Stimulated activated CD4-positive, alpha-beta T cell treated with anti-CD3 and anti-CD28 coated beads, Interleukin-2, amount 100 ng/mL, for 48 hours (primary cell): ENCODE data around the gene MVB12A.

Source experiments
- DNase-seq, 2 donors: peaks; one replicate each; pipeline ENCODE4 v3.0.0-alpha.2; 2020

MVB12A gene

DNA sequence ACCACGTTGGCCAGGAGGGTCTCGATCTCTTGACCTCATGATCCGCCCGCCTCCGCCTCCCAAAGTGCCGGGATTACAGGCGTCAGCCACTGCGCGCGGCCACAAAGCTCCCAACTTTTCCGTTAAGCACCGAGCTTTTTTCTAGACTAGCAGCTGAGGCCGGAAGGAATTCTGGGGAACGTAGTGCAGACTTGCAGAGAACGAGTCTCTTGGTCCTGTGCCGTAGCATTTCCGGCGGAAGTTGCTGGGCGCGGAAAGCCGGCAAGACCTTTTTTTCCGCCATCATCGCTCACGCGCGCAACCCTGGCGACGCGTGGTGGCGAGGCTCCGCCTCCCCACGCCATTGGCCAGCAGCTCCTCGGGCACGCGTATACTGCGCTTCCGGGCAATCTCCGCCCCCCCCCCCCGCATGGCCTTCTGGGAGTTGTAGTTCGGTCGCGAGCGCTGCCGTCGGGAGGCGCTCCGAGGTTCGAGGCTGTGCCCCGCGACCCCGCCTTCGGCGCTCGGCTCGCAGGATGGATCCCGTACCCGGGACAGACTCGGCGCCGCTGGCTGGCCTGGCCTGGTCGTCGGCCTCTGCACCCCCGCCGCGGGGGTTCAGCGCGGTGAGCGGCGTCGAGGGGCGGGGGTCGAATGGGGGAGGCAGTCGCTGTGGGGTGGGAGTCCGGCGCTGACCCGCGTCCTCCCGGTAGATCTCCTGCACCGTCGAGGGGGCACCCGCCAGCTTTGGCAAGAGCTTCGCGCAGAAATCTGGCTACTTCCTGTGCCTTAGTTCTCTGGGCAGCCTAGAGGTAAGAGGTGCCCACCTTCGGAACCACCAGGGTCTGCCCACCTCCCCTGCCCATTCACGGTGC, at the start of gene MVB12A:
Gene MVB12A (plus strand): TSS at position 427 of the 854 bp plus-strand sequence. CDS start 89 bp downstream, at position 516.
- DNase-seq = peak; percentile 90 to 92

GRCh38 chr19:17376935-17377600, 42.8 kb upstream of the MVB12A start, which contains the start of gene PLVAP:
Gene PLVAP, minus strand, starts transcription at chr19:17377342. Its CDS starts 54 bp downstream, at chr19:17377288.
- no peak for DNase-seq

DNA sequence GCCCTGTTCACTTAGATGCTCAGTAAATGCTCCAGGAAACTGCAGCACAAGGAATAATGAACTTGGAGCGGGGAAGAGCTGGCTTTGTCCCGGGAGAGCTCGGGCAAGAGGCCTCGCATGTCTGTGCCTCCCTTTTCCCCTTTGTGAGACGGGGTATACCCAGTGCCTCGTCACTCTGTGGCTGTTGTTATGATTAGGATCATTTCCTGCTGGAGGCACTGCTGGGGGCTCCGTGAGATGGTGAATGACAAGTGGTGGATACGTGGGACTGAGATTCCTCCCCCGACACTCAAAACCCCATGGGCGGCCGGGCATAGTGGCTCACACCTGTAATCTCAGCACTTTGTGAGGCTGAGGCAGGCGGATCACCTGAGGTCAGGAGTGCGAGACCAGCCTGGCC, 41.6 kb upstream of the MVB12A start:
- DNase-seq = no peak

DNA sequence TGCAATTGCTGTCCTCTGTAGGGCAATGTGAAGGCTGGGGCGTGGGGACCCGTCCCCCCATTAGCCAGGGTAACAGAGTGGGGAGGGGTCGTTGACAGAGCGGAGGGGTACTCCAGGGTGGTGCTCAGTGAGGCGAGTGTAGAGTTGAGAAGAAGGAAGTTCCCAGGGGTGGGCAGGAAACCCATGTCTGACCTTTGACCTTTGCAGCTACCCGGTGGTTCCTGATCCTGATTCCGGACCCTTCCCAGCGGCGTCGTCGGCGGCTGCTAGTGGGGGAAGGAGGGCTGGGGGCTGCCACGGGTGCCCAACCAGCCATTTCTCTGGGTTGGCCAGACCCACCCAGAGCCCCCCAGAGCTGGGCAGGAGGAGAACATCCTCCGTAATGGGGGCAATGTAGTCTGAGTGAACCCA, 40.6 kb upstream of the MVB12A start:
- no peak for DNase-seq

GRCh38 chr19:17380426-17381138, 39.3 kb upstream of the MVB12A start:
- DNase-seq = no peak

DNA sequence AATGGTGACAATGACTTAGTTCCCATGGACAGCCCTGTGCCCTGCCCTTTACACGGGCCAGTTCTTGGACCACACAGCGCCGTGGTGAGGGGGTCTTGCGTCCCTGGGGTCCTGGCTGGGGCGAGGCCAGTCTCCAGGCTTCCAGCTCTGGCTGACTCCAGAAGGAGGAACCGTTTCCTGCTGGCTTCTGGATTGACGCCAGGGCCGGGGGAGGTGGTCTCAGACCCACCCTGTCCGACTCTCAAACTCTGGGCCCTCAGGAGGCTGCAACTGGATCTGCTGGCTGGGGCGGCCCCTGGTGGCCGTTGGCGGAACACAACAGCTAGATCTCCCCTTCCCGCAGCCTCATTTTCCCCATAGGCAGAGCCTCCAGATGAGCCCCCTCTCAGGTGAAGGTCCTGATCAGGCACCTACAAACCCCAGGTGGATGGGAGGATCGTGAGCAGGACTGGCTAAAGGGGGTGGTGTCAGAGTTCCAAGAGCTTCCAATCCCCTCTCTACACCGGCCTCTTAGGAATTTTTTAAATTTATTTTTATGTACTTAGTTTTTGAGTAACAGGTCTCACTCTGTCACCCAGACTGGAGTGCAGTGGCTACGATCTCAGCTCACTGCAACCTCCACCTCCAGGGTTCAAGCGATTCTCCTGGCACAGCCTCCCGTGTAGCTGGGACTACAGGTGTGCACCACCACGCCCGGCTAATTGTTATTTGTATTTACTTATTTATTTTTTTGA, 33.8 kb upstream of the MVB12A start:
- peak; percentile 59 to 70 for DNase-seq

DNA sequence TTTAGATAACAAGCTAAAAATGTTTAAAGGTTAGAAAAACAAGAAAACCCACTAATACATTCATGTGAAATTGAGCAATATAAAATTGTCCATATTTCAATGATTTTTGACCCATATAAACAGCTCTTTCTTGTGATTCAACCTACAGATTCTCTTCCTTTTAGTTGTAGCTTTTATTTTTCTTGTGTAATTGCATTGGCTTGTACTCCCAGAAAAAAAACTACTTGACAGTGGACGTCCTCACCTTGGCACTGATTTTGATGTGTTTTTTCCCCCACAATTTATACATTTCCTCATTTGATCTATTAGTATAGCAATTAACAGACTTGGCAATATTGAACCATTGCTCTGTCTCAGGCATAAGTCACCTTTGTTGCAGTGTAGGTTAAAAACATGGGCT, 30.6 kb upstream of the MVB12A start:
- no peak for DNase-seq

- no peak for DNase-seq
These were observed 29.7 kb upstream of the MVB12A start for GRCh38 chr19:17389957-17390664.

DNA sequence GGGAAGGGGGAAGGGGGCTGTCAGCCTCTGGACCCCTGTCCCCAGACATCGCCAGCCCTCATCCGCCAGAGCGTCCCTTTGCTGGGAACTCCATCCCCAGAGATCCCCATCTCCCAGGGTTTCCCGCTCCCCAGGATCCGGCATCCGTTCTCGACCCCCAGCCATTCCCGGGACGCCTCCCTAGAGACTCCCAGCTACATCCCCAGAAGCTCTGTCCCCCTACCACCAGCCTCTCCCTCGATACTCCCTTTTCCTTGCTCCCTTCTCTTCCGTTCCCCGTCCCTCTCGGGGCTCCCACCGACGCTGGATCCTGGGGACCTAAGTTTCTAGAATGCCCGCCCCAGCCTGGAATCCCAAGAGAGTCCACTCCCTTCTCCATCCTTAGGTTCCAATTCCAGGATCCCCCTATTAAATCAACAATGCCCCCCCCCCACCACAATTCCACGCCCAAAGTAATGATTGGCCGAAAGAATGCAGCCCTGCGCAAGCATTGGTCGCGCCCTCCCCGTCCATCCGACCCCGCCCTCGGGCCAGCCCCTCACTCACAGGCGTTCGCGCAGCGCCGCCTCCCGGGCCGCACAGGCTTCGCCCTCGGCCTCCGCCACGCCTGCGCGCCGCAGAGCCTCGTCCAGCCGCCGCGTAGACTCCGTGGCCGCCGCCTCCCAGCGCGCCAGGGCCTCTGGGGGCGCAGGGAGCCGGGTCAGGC, 29.0 kb upstream of the MVB12A start:
- peak; percentile 87 to 89 for DNase-seq

GRCh38 chr19:17391371-17392151, 28.3 kb upstream of the MVB12A start:
- no peak for DNase-seq

GRCh38 chr19:17393002-17393401, 26.8 kb upstream of the MVB12A start:
- no peak for DNase-seq

GRCh38 chr19:17393914-17394313, 25.9 kb upstream of the MVB12A start, which contains the start of gene CCDC194:
Gene CCDC194, minus strand, starts transcription at chr19:17394196. Its CDS starts 38 bp downstream, at chr19:17394158.
- DNase-seq = no peak

DNA sequence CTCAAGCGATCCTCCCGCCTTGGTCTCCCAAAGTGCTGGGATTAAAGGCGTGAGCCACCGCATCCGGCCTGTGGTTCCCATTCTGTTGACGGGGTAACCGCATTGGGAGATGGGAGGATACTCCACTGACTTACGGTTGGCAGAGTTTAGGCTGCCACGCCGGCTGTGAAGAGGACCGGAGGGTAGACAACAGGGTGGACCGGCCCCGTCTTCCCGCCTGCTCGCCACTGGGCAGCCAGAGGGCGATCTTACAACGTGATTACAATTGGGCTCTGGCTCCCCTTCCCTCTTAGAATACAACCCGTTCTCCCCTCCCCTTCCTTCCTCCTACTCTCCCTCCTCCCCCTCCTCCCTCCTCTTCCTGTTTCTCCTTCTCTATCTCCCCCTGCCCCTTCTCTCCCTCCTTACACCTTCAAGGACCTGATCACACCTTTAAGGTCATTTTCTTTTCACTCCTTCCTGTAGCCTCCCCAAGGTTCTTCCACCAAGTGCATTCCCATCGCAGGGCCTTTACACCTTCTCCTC, 24.9 kb upstream of the MVB12A start:
- peak; percentile 66 to 81 for DNase-seq

GRCh38 chr19:17398902-17399527, 20.8 kb upstream of the MVB12A start:
- no peak for DNase-seq

GRCh38 chr19:17401628-17402027, 18.2 kb upstream of the MVB12A start:
- no peak for DNase-seq

DNA sequence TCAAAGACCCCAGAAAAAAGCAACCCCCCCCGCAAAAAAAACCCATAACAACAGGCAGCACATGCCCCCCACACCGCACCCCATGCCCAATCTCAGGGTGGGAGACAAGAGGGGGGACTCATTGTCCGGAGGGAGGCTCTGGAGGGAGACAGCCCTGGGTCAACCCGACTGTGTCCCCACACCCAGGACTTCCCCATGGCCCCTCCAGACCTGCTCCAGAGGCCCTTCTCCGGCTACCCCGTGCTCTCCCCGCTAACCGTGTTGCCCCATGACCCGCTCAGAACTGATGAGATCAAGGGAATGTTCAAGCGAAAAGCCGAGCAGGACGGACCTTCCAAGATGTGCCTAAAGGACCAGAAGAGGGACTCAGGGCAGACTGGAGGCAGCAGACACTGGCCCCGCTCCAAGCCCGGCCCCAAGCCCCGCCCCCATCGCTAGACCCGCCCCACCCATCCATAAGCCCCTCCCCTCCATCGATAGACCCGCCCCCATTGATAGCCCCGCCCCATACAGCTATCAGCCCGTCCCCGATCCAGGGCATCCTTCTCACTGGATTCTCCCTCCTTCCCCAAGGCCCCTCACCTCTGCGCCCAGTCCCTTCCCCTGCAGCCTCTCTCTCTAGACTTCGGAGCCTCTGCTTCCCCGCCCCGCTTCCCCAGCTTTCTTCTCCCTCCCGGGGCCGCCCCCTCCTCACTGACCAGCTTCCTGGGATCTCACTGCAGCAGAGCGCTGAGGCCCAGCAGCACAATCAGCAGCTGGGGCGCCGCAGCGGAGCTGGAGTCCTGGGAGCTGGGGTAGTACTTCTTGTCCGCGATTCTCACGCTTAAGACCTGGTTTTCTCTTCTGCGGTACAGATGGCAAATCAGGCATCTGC, 16.6 kb upstream of the MVB12A start:
- DNase-seq = peak; percentile 47 to 59

DNA sequence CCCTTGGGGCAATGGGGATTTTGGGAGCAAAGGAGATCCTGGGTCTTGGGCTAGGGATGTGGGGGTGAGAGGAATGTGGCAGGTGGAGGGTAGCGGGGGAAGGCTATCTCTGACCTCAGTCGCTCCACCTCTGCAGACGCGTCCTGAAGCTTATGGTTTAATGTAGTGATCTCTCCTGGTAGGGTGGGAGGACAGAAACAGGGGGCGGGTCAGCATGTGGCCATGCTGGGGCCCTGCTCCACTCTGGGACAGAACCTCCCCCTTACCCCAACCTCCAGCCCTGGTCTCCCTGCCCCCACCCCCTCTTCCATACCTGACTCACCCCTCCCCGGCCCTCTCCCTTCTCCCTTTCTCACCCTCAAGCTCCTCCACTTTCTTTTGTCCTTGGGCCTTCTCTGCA, 15.8 kb upstream of the MVB12A start:
- DNase-seq = no peak

DNA sequence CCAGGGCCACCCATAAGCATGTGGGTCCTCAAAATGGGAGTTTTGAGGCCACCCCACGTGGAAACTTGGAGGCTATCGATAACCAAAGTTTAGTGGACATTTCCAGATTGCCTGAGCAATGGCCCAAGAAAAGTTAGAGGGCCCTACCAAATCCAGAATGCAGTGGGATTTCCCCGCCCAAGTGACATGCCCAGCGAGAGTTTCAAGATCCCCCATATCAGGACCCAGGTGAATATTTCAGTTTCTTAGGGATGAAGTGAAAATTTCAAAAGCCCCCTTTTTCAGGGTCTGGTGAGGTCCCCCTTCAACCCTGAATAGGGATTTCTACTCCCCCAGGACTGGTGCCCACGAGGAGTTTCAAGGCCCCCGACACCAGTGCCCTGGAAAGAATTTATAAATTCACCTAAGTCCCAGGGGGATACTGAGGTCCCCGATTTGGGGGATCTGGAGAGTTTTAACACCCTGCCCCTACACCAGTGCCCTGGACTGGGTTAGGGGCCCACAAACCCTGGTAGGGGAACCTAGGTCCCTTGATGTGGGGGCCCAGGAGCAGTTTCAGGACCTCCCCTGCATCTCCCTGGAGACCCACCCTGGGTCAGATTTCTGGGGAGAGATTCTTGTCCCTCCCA, 15.1 kb upstream of the MVB12A start:
- DNase-seq = no peak
